Kidney capillary endothelial cell (primary cell): ENCODE results near the gene TMEM30A.

Experiments used
- DNase-seq: peaks from one replicate; pipeline ENCODE4 v3.0.0-alpha.2; 2018; ENCODE audit warnings: low spot score

Gene TMEM30A

DNA sequence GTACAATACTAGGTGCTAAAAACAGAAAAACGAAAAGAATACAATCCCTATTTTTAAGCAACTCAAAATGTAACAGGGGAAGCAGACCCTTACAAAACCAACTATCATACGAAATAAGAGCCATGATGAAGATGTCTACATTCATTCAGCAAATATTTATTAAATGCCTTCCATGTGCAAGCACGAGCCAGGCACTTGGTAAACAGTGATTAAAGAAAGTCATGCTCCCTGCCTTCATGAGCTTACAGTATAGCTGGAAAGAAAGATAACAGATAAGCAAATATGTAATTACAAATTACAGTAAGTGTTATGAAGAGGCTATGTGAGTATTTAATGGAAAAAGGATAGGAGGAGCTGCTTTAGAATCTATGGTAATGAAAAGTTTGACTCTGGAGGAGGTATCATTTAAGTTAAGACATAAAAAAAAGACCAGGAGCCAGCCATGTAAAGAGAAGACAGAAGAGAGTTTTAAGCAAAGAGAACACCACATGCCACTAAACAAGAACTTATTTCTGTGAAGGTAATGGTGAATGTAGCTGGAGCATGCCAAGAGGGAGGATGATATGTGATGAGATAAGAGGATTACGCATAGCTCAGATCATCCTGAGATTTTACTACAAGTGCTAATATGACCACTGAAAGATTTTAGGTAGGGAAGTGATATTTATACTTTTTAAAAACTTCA, 21.7 kb downstream of the TMEM30A start:
- DNase-seq = no peak

DNA sequence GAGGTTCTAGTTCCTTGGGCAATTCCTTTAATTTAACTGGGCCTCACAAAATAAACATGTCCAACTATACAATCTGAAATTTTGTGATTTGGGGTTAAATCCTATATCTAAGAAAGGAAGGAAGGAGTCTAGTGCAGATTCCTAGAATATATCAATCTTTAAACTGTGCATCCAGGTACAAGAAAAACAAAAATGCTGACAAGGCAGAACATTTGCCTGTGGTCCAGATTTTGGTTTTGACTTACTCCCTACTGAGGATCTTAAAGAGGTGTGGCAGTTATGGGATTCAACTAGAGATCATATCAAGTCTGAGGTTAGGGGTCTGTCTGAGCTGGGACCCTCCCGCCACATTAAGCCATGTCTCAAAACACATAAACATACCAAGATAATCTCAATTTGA, 23.3 kb downstream of the TMEM30A start:
- DNase-seq = no peak

DNA sequence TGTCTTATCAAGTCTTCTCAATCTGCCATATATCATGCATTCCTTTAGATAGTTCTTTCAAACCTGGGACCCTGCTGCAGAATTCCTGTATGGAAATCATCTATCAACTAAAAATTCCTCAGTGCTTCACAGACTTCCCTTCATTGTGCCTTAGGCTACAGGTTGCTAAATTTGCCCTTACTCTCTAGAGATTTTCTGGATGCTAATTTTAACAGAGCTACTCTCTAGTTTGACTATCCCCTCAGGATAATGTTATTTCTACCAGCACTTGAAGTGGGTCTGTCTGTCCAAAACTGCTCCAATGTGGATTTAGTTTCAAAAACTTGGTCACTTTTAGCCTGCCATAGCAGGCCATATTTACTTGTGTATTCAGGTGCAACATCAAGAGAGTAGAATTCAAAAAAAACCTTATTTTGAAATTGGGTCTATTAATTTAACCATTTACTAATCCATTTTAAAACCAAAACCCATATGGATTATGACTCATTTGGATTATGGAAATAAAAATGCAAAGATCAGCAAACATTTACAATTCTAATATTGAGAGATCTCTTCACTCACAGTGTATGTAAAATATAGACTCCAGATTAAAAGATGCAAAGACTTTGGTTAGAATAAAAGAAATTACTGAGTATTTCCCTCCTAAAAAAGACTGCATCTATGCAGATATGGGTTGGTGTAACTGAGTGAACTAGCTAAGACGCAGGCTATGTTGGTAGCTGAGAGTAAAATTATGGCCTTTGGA, 27.1 kb downstream of the TMEM30A start:
- no peak for DNase-seq

DNA sequence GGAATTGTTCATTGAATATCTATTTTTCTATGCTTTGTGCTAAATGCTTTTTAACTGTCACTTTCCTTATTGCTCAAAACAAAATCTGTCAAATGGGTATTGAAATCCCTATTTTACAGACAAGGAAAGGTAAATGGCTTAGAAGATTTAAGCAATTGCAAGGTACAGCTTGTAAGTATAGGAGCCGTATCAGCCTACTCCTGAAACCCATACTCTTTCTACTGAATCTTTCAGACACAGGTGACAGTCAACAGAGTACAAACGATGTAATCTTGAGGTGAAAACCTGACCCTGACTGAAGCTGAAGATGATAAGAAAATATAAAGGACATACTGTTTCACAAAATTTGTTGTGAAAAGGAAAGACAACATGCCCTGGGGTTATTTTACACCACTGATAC, 34.0 kb downstream of the TMEM30A start:
- DNase-seq = no peak

DNA sequence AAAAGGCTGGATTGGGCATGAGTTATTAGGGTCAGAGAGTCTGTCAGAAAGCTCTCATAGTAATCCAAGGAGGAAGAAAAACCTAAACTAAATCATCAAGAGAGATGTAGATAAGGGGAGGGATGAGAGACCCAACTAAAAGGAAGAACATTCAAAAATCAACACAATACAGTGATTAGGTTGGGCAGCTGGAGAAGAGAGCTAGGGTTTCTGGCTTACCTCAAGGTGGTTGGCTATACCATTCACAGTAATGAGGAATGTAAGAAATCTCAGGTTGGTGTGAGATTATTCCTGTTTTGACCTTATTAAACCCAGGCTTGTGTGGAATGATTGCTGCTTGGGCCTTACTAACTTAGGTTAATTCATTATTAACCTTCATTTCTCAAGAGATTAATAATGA, 34.8 kb downstream of the TMEM30A start:
- DNase-seq = no peak

DNA sequence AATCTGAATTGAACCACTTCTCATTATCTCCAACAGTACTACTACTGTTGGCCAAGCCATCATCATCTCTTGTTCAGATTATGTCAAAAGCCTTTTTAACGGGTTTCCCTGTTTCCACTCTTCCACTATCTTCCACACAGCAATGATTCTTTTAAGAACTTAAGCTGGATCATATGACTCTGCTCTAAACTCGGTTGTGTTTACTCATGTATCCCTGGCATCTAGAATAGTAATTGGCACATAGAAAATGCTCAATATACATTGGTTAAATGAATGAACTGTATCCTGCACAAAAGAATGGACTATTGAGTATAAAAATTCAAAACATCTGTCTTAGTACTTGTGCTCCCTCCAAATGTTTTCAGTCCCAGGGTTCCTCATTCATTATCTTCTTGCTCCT, 38.2 kb downstream of the TMEM30A start:
- no peak for DNase-seq

DNA sequence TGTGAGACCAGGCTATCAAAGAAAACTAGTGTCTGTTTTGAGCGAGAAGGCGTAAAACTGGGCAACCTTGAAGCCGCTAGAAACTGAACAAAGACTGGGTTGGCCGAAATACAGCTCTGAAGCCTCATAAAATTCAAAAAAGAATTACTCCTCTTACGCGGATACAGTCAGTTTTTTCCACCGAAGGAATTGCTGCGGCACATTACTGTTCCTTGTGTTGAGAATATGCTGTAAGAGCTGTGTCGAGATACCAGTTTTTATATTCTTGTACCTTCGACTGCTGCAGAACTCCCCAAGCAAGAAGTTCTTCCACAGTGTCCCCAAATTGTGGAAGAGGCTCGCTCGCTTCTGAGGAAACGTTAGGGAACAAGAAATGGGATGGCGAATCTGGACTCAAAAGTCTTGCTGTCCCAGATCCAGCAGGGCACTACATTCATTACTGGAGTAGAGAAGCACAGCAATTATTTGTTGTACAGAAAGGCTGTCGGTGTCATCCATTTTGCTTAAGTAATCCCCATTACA, 40.5 kb downstream of the TMEM30A start:
- DNase-seq = no peak

DNA sequence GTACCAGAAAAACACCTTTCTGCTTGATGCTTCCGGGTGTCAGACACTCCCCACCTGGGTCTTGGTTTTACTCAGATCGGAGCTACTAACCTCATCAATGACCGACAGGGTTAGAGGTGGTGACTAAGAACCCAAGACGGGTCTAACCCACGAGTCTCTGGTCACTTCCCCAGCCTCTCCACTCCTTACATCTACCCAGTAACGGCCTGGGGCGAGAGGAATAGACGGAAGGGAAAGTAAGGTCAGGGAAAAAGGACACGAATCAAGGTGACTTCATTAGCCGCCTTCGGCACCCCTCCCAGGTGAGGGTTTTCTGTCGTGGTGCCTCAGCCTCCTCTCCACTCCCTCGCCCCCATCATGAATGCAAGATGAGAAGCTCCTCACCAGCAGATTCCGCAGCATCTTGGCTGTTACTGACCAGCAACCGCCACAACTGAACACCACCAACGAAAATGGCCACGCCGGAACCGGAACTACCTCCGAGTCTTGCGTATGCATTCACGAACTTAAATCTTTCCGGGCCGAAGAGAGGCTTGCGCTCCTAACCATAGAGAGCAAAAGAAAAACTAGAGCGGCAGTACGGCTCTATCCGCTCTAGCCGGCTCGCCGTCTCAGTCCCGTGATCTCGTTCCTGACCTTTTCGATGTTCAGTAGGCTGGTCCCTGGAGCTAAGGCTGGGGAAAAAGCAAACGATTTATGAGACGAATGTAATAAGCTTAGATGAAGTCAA, 41.1 kb downstream of the TMEM30A start, which contains the start of gene COX7A2:
Gene COX7A2, minus strand, starts transcription at position 469 of the 730 bp plus-strand sequence. Its CDS starts 67 bp downstream, at position 402.
- DNase-seq = peak; percentile 96

DNA sequence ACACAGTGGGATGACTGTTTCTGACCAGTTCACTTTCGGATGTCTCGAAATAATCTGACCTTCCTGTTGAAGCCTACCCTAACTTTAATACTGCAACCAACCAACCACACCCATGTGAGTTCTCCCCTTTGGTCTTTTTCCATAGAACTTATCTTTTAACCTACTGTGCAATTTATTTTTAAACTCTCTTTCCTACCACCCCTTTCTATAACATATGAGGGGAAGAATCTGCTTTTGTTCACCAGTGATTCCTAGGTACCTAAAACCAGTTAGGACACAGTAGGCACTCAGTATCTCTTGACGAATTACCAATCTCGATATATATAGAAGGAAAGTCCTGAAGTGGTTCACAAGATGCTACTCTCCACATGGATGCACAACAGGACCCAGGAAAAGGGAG, 48.0 kb downstream of the TMEM30A start:
- no peak for DNase-seq

DNA sequence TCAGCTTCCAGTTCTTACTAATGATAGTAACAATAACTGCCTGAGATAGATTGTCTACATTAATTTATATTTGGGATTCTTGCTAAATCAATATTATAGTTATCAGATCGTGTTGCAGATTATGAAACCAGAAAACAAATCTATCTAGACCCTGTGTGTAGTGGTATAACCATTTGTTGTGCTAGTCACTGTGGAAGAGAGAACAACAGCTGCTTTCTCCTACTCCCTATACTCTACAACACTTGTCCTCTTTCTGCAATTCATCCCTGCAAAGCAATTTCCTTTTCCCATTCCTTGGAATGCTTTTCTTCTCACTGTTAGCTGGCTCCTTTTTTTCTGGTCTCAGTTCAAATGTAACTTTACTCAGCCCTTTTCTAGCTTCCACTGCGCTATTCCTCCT, 49.3 kb downstream of the TMEM30A start:
- no peak for DNase-seq

GRCh38 chr6:75234126-75234865, 50.3 kb downstream of the TMEM30A start:
- no peak for DNase-seq

DNA sequence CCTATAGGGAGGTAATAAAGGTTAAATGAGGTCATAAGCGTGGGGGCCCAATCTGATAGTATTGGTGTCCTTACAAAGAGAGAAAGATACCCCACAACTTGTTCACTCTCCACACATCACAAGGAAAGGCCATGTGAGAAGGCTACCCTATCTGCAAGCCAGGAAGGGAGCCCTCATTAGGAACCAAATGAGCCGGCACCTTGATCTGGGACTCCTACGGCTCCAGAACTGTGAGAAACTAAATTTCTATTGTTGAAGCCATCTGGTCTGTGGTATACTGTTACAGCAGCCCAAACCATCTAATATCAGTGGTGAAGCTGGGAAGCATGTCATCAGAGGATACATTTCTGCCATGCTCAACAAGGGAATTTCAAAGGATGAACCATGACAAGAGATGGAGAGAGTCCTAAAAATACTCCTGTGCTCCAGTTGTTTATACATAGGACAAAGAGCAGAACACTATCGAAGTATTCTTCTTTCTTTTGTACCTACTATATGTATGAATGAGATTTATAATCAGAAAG, 51.4 kb downstream of the TMEM30A start:
- no peak for DNase-seq

DNA sequence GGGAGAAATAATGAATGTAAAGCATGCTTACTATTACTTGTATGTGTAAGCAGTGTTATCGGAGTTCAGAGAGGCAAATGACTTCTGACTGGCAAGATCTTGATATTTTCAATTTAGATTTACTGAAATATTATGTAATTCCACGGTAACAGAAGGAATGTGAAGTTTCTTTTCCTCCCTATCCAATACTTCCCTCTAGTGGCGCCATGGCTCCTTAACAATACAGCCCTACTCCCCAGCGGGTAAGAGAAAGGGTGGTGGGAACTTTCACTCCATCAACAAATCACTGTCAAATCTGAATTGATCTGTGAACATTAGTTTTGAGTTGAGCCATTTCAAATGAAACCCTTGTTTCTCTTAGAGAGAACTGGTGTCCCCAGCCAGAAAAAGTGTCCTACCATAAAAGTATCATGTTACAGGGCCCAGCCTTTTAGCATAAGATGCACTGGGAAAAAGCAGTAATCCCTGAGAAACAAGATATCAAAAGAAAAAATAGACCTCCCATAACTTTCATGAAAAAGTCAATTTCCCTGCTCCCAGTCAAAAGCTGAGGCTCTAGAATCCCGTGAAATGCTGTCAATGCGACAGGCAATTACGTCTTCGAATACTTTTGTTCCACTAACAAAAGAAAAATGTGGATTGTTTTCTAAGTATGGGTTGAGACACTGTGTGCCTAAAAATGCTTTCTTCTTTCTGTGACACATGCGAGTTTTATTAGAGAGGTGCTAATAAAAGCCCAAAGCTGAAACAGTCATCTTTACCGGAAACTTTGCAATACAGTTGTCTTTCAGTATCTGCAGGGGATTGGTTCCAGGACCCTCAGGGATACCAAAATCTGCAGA, 53.9 kb downstream of the TMEM30A start:
- DNase-seq = peak; percentile 40

DNA sequence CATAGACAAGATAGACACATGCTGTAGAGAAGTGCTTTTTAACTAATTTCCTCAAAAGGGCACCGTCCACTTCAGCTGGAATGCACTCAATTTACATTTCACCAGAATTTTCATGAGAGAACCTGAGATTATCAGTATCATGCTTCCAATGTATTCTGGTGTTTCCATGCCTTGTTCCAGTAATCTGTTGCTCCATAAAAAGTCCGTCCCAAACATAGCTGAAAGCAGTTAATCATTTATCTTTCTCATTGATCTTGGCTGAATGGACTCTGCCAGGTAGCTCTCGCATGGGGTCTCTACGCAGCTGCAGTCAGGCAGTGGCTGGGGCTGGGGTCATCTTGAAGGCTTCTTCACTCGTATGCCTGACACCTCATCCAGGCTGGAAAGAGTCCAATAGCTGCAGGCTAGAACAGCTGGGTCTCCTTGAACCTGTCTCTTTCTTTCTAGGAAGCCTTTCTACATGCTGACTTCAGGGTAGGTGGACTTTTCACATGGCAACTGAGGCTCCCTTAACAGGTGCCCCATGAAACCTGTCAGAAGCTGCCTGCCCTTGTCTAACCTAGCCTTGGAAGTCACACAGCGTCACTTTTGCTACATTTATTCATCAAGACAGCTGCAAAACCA, 60.2 kb downstream of the TMEM30A start:
- no peak for DNase-seq

- DNase-seq = no peak
Measured at GRCh38 chr6:75223428-75223827, 61.2 kb downstream of the TMEM30A start.

DNA sequence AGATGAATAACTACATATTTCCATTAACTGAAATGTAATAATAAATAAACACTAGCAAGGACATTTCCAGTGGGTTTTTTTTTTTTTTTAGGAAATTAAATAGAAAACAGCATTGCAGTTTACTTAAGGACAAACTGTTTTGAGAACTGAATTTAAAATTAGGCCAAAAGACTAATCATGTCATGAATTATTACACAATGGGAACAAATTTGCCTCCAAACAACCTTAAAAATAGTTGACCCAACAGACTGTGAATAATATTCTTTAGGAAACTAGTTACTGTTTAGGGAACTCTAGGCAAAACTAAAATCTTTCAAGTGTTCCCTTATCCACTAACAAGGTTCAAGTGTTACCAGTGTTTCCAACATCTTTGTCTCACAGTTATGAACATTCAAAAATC, 62.3 kb downstream of the TMEM30A start:
- no peak for DNase-seq

GRCh38 chr6:75221116-75221515, 63.5 kb downstream of the TMEM30A start:
- DNase-seq = no peak

GRCh38 chr6:75220357-75220756, 64.2 kb downstream of the TMEM30A start:
- peak; percentile 24 for DNase-seq

GRCh38 chr6:75219263-75219662, 65.3 kb downstream of the TMEM30A start:
- no peak for DNase-seq

DNA sequence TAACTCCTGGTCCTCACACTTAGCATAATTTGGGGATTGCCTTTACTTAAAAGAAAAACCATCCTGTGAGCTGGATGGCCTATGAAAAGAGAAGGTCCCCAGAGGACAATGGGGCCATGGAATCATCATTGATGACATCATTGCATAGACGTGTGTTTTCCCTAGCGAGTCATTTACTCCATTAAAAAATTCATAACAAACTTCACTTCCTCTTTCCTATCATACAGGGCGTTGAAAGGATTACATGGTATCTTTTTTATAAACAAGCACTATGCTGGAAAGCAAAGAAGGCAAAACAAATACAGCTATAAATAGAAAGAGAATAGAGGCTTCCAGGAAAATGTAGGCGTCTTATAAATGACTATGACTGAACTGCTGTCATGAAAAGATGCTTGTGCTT, 67.4 kb downstream of the TMEM30A start:
- DNase-seq = peak; percentile 77
